Frontal cortex (tissue), 4 donors: ENCODE measurements around the gene CES4A. TPM values are rescaled to one million over a fixed set of nuclear protein-coding genes. Genes with fewer than 3 reads are reported as not detected.
"Not testable (repeated sequence)": the region's sequence is repeated elsewhere in the genome, so short reads cannot be mapped to it uniquely, and the experiment has no call there.

ENCODE experiments used
- DNase-seq, 2 donors: peaks; one replicate each; pipeline ENCODE4 v3.0.0; 2012; ENCODE audit warnings: low spot score in 2 of 2
- FAIRE-seq: peaks from 2 replicates; lab custom pipeline; 2012; peaks lifted over from hg19 to GRCh38; lab: Jason Lieb, UNC
- total RNA-seq: library from RNA; depleted of rRNA; stranded (reverse); fragments of >200 nt; gene quantifications from one replicate; pipeline ENCODE4 v1.2.3, GENCODE V29; 2014
- donor health status: control.
- donor health status: control.
- donor health status: control.

The CES4A gene
- 9.0 TPM for total RNA-seq

DNA sequence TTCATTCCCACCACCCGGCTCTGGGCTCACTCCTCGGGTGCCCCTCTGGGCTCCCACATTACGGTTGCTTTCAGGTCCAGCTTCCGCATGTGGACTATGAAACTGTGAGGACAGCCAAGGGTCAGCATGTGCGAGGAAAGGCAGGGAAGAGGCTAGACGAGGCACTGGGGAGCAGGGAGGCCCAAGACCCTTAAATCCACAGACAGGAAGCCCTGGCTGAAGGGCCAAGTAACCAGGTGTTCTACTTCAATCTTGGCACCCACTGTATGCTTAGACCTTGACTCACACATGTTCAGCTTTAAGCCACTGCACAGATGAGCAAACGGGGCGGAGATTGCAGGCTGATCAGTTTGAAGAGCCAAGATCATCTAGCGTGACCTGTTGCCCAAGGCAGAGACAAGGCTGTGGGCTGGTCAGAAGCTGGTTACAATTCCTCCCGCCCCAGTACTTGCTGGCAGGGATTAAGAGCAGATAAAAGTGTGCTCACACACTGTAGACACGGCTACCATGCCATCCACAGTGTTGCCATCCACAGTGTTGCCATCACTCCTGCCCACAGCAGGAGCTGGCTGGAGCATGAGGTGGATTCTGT, at the start of gene CES4A:
CES4A (plus strand) TSS at position 393 of the 592 bp plus-strand sequence; CDS start at position 577, 184 bp downstream.
- DNase-seq (no peak), FAIRE-seq (no peak)

DNA sequence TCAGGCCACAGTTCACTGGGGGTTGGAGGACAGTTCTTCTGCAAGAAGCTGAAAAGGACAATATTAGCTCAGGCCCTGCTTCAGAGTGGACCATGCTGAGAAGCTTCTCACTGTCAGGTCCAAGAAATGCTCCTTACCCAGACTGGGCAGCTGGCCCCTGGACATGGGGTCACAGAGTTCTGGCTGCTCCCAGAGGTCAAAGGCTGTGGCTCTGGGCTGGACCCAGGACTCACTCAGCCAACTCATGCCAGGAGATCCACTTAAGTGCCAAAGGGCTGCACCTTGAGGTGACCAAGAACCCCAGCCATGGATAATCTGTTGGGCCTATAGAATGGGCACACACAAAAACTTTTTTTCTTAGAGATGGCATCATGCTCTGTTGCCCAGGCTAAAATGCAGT, 49.0 kb upstream of the CES4A start:
- FAIRE-seq (no peak), DNase-seq (no peak)

GRCh38 chr16:66940236-66940635, 48.2 kb upstream of the CES4A start:
- FAIRE-seq (no peak), DNase-seq (no peak)

- no peak for DNase-seq
- FAIRE-seq, result no peak
Observed at GRCh38 chr16:66942981-66943380, 45.4 kb upstream of the CES4A start.

DNA sequence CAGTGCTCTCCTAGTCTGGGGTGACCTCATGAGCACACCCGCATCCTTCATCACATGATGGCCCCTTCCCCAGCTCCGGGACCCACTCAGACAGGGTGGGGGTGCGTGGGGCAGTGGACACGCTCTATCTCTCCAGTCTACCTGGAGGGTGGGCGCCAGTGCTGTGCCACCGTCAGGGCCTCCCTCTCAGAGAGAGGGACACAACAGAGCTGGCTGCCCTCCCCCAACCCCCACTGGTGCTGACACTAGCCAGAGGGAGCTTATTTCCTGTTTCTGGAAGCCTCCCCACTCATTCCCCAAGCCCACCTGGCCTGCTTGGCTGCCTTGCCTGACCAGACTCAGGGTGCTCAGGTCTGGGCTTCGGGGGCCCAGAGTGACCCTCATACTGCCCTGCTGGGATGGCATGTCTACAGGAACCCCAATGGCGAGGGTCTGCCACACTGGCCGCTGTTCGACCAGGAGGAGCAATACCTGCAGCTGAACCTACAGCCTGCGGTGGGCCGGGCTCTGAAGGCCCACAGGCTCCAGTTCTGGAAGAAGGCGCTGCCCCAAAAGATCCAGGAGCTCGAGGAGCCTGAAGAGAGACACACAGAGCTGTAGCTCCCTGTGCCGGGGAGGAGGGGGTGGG, 44.8 kb upstream of the CES4A start:
- no peak for FAIRE-seq
- no peak for DNase-seq

GRCh38 chr16:66944054-66944441, 44.3 kb upstream of the CES4A start:
- no peak for DNase-seq
- no peak for FAIRE-seq

GRCh38 chr16:66944971-66945370, 43.4 kb upstream of the CES4A start:
- not testable (repeated sequence) for FAIRE-seq, DNase-seq

- FAIRE-seq, result no peak
Observed at GRCh38 chr16:66945939-66946338, 42.5 kb upstream of the CES4A start.

DNA sequence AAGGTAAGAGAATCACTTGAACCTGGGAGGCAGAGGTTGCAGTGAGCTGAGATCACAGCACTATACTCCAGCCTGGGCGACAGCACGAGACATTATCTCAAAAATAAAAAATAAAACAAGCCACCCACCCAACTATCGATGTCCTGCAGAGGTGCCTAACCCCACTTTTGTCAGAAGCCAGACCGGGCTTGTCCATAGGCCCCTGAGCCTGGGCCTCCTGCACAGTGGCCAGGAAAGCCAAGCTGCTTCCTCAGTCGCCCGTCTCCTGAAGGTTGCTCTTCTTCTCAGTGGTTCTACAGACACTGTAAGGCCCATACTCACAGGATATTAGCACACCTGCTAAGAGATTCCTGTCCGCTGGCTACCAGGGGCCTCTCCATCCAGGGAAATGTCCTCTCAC, 41.8 kb upstream of the CES4A start:
- no peak for FAIRE-seq
- no peak for DNase-seq

More at GRCh38 chr16:66945939-66946338, 42.5 kb upstream of the CES4A start:
- DNase-seq, result no peak

GRCh38 chr16:66946974-66947301, 41.5 kb upstream of the CES4A start:
- FAIRE-seq (no peak), DNase-seq (no peak)

GRCh38 chr16:66947302-66948065, 40.9 kb upstream of the CES4A start:
- peak; percentile 21 for FAIRE-seq
- peak; percentile 77 to 89 for DNase-seq

DNA sequence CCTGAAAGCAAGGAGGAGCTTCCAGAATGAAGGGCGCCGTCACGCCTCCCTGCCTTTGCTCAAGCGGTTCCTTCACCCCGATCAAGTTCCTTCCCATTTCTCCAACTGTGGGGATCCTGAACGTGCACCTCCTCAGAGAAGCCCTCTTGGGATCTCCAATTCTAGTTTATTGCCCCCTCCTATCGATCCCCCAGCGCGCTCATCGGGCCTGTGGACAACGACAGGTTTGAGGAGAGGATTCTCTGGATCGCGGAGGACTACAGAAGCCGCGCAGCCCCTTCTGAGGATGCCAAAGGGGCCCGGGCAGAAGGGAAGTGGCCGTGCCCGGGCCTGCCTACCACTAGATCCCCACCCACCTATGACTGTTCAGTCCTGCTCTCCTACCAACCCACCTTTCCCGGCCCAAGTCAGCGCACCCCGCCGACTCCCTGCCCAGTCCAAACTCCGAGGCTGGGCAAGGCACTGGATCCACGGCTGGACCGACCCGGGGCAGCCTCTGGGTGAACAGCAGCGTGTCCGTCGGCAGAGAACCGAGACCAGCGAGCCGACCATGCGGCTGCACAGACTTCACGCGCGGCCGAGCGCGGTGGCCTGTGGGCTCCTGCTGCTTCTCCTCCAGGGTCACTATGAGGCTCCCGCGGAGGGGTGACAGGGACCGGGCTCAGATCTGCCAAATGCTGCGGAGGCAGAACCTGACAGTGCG, 40.1 kb upstream of the CES4A start:
- DNase-seq (no peak), FAIRE-seq (no peak)

GRCh38 chr16:66948837-66949225, 39.6 kb upstream of the CES4A start:
- FAIRE-seq, result no peak
- DNase-seq, result no peak

DNA sequence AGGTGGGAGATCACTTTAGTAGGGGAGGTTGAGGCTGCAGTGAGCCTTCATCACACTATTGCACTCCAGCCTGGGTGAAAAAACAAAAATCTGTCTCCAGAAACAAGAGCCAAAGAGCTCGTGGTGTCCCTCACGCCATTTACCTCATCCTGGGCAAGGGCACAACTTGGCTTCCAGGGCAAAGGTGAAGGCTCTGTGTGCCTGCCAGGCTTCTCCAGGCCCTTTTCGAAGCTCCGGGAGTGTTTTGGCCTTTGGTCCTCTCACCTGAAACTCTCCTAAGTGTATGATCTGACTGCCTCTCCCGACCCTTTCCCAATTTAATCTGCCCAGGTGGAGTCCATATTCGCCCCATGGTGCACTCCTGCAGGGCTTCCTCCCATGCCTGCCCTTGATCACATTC, 38.9 kb upstream of the CES4A start:
- DNase-seq, result no peak
- FAIRE-seq, result no peak

- no peak for FAIRE-seq
Observed at GRCh38 chr16:66950437-66950836, 38.0 kb upstream of the CES4A start.

DNA sequence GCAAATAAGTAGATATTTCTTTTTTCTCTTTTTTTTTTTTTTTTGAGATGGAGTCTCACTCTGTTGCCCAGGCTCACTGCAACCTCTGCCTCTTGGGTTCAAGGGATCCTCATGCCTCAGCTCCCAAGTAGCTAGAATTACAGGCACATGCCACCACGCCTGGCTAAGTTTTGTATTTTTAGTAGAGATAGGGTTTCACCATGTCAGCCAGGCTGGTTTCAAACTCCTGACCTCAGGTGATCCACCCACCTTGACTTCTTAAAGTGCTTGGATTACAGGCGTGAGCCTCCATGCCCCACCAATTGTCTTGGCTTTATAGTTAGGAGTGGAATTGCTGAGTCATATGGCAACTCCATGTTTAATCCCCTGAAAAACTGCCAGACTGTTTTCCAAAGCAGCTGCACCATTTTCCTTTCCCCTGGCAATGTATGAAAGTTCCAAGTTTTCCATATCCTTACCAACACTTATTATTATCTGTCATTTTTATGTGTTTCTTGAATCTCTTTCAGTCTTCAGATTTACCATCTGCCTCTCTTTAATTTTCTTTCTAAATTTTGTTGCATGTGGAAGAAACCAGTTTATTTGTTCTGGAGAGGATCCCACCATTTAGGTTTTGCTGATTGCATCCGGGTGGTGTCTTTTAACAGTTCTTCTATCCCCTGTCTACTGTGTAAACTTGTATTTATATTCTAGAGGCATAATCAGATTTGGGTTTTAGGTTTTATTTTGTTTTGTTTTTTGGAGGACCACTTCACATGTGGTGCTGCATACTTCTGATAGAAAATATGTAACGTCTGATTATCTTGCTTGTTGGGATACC, 37.2 kb upstream of the CES4A start:
- DNase-seq (no peak), FAIRE-seq (no peak)

More at GRCh38 chr16:66950437-66950836, 38.0 kb upstream of the CES4A start:
- no peak for DNase-seq

- FAIRE-seq, result no peak
- DNase-seq, result no peak
Observed at GRCh38 chr16:66952430-66953110, 35.8 kb upstream of the CES4A start.

GRCh38 chr16:66953462-66954096, 34.8 kb upstream of the CES4A start:
- FAIRE-seq (no peak), DNase-seq (no peak)
